Smooth muscle cell (in vitro differentiated cells): Measurements from ENCODE around the gene RET. TPM values are rescaled to one million over a fixed set of nuclear protein-coding genes. Genes with fewer than 3 reads are reported as not detected.

Experiments used
- DNase-seq: peaks from one replicate; lab custom pipeline; 2025; ENCODE audit not compliant: unreplicated experiment; lab: John Stamatoyannopoulos, UW
- H2AFZ ChIP-seq: fragments of 200-600 bp; sonication (generic); 2 replicates; pipeline ENCODE4 v1.6.0; 2016; ENCODE audit warnings: antibody characterized with exemption, low read depth, mild to moderate bottlenecking
- H3F3A ChIP-seq: fragments of 200-600 bp; sonication (generic); 2 replicates; pipeline ENCODE4 v1.6.0; 2017; ENCODE audit warnings: antibody characterized with exemption, low read depth
- H3K27ac ChIP-seq: fragments of 200-600 bp; sonication (generic); 2 replicates; pipeline ENCODE4 v1.5.1; 2016; ENCODE audit warnings: low read depth, mild to moderate bottlenecking
- H3K27me3 ChIP-seq: fragments of 200-600 bp; sonication (generic); 2 replicates; pipeline ENCODE4 v1.6.1; 2016; ENCODE audit warnings: low read depth, mild to moderate bottlenecking
- H3K36me3 ChIP-seq: fragments of 200-600 bp; sonication (generic); 2 replicates; pipeline ENCODE4 v1.5.1; 2016; ENCODE audit warnings: low read depth
- H3K4me1 ChIP-seq: fragments of 200-600 bp; sonication (generic); 2 replicates; pipeline ENCODE4 v1.5.1; 2016; ENCODE audit warnings: low read depth
- H3K4me2 ChIP-seq: fragments of 200-600 bp; sonication (generic); 2 replicates; pipeline ENCODE4 v1.6.0; 2016; ENCODE audit warnings: mild to moderate bottlenecking
- H3K4me3 ChIP-seq: fragments of 200-600 bp; sonication (generic); 2 replicates; pipeline ENCODE4 v1.5.1; 2016; ENCODE audit warnings: mild to moderate bottlenecking
- H3K79me2 ChIP-seq: fragments of 200-600 bp; sonication (generic); 2 replicates; pipeline ENCODE4 v1.6.0; 2016; ENCODE audit warnings: low read depth, mild to moderate bottlenecking
- H3K9ac ChIP-seq: fragments of 200-600 bp; sonication (generic); 2 replicates; pipeline ENCODE4 v1.6.0; 2016; ENCODE audit warnings: low read depth
- H3K9me3 ChIP-seq: fragments of 200-600 bp; sonication (generic); replicated peaks from 2 replicates; pipeline ENCODE4 v1.5.1; 2016; ENCODE audit warnings: low read depth
- H4K20me1 ChIP-seq: fragments of 200-600 bp; sonication (generic); 2 replicates; pipeline ENCODE4 v1.6.0; 2016; ENCODE audit warnings: low read depth
- WGBS: methylation state at CpG from one replicate; pipeline ENCODE4 v1.1.7; 2016; ENCODE audit warnings: low lambda C conversion rate; 5-methylcytosine and 5-hydroxymethylcytosine counted together
- polyA plus RNA-seq: library from polyadenylated mRNA; unstranded; fragments of >200 nt; fragmentation: Nextera tagmentation; extraction: Ambion mirVana; gene quantifications from 2 replicates; pipeline ENCODE4 v1.2.1, GENCODE V29; 2016
- total RNA-seq: library from RNA; depleted of rRNA; stranded (reverse); fragments of >200 nt; gene quantifications from 2 replicates; pipeline ENCODE4 v1.2.3, GENCODE V29; 2014
- TF ChIP-seq, protein P1 (sequence below): fragments of 200-600 bp; sonication (generic); IDR thresholded peaks from 2 replicates; pipeline ENCODE4 v1.5.1; 2017; ENCODE audit warnings: borderline replicate concordance, mild to moderate bottlenecking, antibody characterized with exemption; ENCODE audit not compliant: insufficient read depth, poor library complexity, severe bottlenecking

Gene RET
- total and polyA plus RNA-seq, 2 experiments from 2014 or later: 0.70 to 0.94 TPM

DNA sequence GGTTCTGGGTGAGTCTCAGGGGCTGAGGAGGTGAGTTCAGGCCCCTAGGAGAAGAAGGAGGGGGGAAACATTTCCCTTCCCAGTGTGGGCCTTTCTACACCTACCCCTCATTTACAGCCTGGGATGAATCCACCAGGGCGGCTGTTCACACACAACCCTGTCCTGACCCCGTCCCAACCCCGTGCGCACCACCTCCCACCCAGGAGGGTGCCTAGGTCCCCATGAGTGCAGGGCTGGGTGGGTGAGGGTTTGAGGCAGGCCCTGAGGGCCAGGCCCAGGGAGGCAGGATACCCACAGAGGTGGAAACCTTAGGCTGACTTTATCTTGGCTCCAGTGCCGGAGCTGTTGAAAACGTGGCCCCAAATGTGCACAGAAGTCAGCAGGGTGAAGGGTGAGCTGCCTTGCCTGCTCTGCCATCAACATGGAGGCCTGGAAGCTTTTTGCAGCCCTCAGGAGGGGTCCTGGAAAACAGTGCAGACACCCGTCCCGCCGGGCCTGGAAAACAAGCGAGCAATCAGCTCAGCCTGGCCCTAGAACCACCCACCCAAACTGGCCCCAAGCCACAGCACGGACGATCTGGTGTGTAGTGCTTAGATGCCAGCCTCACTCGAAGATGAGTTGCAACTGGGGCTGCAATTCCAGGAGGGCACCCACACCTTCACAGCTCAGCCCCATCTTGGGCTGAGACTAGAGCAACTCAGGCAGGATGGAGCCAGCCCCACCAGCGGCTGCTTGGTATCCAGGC, 9.3 kb upstream of the RET start:
- H3K4me1 ChIP-seq: no peaks in the 10 kb centered on the region
- DNase-seq: no peak
- no peak overlapping the region for H3K27ac ChIP-seq
- H3K4me2 ChIP-seq: no peak overlapping the region
- H4K20me1 ChIP-seq: no peaks in the 10 kb centered on the region
- H2AFZ ChIP-seq: no peak overlapping the region
- WGBS: 93% methylated on average over 14 of the region's 14 CpGs
- H3K36me3 ChIP-seq: no peaks in the 10 kb centered on the region
- H3K9ac ChIP-seq: no peak overlapping the region
- TF ChIP-seq, protein P1, sequence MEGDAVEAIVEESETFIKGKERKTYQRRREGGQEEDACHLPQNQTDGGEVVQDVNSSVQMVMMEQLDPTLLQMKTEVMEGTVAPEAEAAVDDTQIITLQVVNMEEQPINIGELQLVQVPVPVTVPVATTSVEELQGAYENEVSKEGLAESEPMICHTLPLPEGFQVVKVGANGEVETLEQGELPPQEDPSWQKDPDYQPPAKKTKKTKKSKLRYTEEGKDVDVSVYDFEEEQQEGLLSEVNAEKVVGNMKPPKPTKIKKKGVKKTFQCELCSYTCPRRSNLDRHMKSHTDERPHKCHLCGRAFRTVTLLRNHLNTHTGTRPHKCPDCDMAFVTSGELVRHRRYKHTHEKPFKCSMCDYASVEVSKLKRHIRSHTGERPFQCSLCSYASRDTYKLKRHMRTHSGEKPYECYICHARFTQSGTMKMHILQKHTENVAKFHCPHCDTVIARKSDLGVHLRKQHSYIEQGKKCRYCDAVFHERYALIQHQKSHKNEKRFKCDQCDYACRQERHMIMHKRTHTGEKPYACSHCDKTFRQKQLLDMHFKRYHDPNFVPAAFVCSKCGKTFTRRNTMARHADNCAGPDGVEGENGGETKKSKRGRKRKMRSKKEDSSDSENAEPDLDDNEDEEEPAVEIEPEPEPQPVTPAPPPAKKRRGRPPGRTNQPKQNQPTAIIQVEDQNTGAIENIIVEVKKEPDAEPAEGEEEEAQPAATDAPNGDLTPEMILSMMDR: no peak
- no peaks in the 10 kb centered on the region for H3K79me2 ChIP-seq
- H3F3A ChIP-seq: no peaks in the 10 kb centered on the region
- H3K4me3 ChIP-seq: no peak overlapping the region
- no peaks in the 10 kb centered on the region for H3K9me3 ChIP-seq
- H3K27me3 ChIP-seq: peaks cover 5% of the 10 kb centered on the region

DNA sequence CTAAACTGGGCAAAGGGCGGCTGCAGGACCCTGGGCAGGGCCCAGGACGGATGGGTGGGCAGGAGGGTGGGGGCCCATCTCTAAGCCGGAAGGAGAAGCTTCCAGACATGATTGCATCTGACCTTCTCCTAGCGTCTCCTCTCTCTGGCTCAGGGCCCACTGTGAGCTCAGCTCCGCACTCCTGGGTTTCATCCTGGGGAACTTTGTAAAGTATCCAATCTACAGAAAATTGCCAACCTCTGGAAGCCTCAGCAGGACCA, 8.8 kb upstream of the RET start:
- Histone ChIP-seq H3K79me2 (no peaks in the 10 kb centered on the region), H3K36me3 (no peaks in the 10 kb centered on the region), H3K9ac (no peak overlapping the region), H3K27ac (no peak overlapping the region), H3K4me3 (no peak overlapping the region), H3K4me1 (no peaks in the 10 kb centered on the region), H2AFZ (no peak overlapping the region), H3K9me3 (no peaks in the 10 kb centered on the region), H3K4me2 (no peak overlapping the region), H4K20me1 (no peaks in the 10 kb centered on the region), H3F3A (no peaks in the 10 kb centered on the region), H3K27me3 (peaks cover 9% of the 10 kb centered on the region)
- TF ChIP-seq, protein P1: no peak
- 90% methylated on average over 5 of the region's 5 CpGs for WGBS
- no peak for DNase-seq

DNA sequence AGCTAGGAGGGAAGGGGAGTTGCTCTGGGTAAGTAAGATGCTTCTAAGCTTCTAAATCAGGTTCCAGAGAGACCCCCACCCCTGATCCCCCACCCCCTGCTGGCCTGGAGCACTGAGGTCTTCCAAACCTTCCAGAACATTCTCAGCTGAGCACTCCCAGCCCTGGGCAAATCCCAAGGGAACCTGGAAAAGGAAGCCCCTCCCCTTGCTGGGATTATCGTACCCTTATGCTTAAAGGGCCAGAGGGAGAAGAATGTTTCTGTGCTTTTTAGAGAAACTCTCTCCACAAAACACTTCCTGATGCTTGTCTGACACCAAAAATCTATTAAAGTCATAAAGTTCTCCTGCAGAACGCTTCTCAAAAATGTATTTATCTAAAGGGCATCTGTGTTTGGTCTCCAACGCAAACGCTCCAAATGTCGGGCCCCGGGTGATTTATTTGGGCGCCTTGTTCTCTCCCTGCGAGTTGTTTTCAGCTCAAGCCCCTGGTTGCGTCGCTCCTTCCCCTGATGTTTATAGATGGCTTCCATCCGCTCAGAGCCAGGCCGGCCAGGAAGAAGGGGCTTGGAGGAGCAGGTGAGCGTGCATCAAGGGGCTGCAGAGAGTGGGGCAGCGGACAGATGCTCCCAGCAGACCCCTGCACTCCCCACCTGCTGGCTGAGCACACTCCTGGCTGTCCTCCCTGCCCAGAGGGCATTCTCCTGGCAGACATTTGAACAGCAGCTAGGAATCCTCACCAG, 8.2 kb upstream of the RET start:
- Histone ChIP-seq H3K27me3 (peaks cover 12% of the 10 kb centered on the region), H3F3A (no peaks in the 10 kb centered on the region), H2AFZ (no peak overlapping the region), H3K27ac (no peak overlapping the region), H3K4me3 (no peak overlapping the region), H4K20me1 (no peaks in the 10 kb centered on the region), H3K4me2 (no peak overlapping the region), H3K79me2 (no peaks in the 10 kb centered on the region), H3K9me3 (no peaks in the 10 kb centered on the region), H3K4me1 (no peaks in the 10 kb centered on the region), H3K36me3 (no peaks in the 10 kb centered on the region), H3K9ac (no peak overlapping the region)
- DNase-seq: no peak
- TF ChIP-seq, protein P1: no peak
- WGBS: 82% methylated on average over 14 of the region's 14 CpGs

DNA sequence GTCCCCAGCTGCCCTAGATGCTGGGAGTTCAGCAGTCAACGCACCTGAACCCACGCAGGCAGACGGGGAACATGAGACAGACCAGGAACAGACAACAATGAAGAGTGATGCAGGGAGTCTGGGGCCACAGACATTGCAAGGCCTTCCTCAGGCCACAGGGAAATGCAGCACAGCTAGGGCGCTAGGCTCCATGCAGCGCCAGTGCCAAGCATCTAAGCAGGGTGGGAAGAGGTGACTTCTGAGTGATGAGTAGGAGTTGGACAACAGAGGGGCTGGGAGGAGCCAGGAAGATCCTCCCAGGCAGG, 7.7 kb upstream of the RET start:
- WGBS: 98% methylated on average over 5 of the region's 5 CpGs
- H3F3A ChIP-seq: no peaks in the 10 kb centered on the region
- no peaks in the 10 kb centered on the region for H3K36me3 ChIP-seq
- no peak overlapping the region for H3K27ac ChIP-seq
- TF ChIP-seq, protein P1: no peak
- DNase-seq: no peak
- peaks cover 17% of the 10 kb centered on the region for H3K27me3 ChIP-seq
- H2AFZ ChIP-seq: no peak overlapping the region
- no peaks in the 10 kb centered on the region for H4K20me1 ChIP-seq
- no peaks in the 10 kb centered on the region for H3K79me2 ChIP-seq
- H3K4me1 ChIP-seq: no peaks in the 10 kb centered on the region
- H3K9me3 ChIP-seq: no peaks in the 10 kb centered on the region
- H3K4me2 ChIP-seq: no peak overlapping the region
- H3K9ac ChIP-seq: no peak overlapping the region
- H3K4me3 ChIP-seq: no peak overlapping the region
